SU-DHL-6 (cell line): ENCODE measurements around the gene ZNF200.

Source experiments
- EZH2phosphoT487 ChIP-seq: fragments of 200-600 bp; sonication (generic), shearing (Covaris generic); conservative IDR thresholded peaks from 2 replicates; pipeline ENCODE4 v1.6.1; 2018; ENCODE audit warnings: mild to moderate bottlenecking, antibody characterized with exemption, low read length, moderate library complexity, mixed read lengths
- TF ChIP-seq, protein P1 (sequence below): fragments of 200-600 bp; sonication (generic); IDR thresholded peaks from one replicate; pipeline ENCODE4 v1.5.1; 2017; ENCODE audit warnings: antibody characterized with exemption, mild to moderate bottlenecking, low read length, moderate library complexity; ENCODE audit not compliant: insufficient read depth, poor library complexity, severe bottlenecking

DNA sequence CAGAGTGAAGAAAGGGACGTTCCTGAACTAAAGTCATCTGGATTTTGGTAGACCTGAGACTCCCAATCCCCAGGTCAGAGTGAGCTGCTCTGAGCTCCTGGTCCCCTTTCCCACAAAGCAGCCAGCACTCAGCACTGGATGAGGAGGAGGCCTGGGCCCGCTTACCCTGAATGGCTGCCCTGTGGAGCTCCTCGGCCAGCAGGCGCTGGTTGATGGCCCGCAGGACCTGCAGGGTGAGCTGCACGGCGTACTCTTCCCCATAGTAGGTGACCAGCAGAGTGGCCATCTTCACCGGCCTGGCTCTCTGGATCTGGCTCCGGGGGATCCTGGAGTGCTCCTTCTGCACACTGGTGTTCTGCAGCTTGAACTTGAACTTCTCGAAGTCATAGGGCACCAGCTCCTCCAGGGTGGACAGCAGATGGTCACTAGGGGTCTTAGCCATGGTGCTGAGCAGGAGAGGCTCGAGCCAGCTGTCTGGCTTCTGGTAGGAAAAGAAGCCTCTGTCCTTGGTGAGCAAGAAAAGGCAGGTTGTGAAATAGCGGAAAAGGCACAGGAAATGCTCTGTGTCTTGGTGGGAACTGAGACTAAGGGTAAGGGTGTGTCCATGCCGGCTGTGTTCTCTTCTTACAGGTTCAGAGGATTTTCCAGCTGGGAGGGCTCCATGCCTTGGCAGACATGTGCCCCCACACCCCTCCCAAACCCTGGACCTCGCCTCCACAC is 21.3 kb upstream of the ZNF200 start, which contains the start of gene MEFV:
- TF ChIP-seq, protein P1, sequence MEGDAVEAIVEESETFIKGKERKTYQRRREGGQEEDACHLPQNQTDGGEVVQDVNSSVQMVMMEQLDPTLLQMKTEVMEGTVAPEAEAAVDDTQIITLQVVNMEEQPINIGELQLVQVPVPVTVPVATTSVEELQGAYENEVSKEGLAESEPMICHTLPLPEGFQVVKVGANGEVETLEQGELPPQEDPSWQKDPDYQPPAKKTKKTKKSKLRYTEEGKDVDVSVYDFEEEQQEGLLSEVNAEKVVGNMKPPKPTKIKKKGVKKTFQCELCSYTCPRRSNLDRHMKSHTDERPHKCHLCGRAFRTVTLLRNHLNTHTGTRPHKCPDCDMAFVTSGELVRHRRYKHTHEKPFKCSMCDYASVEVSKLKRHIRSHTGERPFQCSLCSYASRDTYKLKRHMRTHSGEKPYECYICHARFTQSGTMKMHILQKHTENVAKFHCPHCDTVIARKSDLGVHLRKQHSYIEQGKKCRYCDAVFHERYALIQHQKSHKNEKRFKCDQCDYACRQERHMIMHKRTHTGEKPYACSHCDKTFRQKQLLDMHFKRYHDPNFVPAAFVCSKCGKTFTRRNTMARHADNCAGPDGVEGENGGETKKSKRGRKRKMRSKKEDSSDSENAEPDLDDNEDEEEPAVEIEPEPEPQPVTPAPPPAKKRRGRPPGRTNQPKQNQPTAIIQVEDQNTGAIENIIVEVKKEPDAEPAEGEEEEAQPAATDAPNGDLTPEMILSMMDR, result no peak
- TF ChIP-seq EZH2phosphoT487, result no peak
